WTC11 (cell line): ENCODE results near the gene ATP5F1D. TPM values are rescaled to one million over a fixed set of nuclear protein-coding genes. Genes with fewer than 3 reads are reported as not detected.

Source experiments
- ATAC-seq: fragments of 200-7000 bp; cut with Tn5 transposase; 2 replicates; pipeline ENCODE4 v1.10.0; 2021; ENCODE audit warnings: mild to moderate bottlenecking, moderate library complexity
- CTCF ChIA-PET: fragments of 300-600 bp; sonication (Branson Sonifier 250); formaldehyde crosslinking; loops from one replicate; lab custom pipeline; 2021; ENCODE audit warnings: antibody characterized with exemption; lab: Charles Lee
- POLR2A ChIA-PET: fragments of 350-600 bp; sonication (Branson Sonifier 250); formaldehyde crosslinking; loops from one replicate; lab custom pipeline; 2021; ENCODE audit warnings: antibody characterized with exemption; lab: Charles Lee
- DNase-seq: peaks from one replicate; pipeline ENCODE4 v3.0.0; 2021; ENCODE audit warnings: low spot score
- H3K27ac Mint-ChIP-seq: 2 replicates; pipeline ENCODE4 v1.8.0; 2021; ENCODE audit warnings: mixed read lengths
- H3K27me3 Mint-ChIP-seq: 2 replicates; pipeline ENCODE4 v1.8.0; 2021; ENCODE audit warnings: low read depth, mild to moderate bottlenecking, moderate library complexity, mixed read lengths
- H3K36me3 Mint-ChIP-seq: 2 replicates; pipeline ENCODE4 v1.8.0; 2021; ENCODE audit warnings: mixed read lengths
- H3K4me1 Mint-ChIP-seq: 2 replicates; pipeline ENCODE4 v1.8.0; 2022; ENCODE audit warnings: mixed read lengths
- H3K4me3 Mint-ChIP-seq: 2 replicates; pipeline ENCODE4 v1.8.0; 2021; ENCODE audit warnings: mild to moderate bottlenecking, moderate library complexity, mixed read lengths
- H3K9me3 Mint-ChIP-seq: 2 replicates; pipeline ENCODE4 v1.8.0; 2021; ENCODE audit warnings: mixed read lengths
- CREB1 ChIP-seq: sonication (generic); formaldehyde crosslinking; IDR thresholded peaks from 2 replicates; pipeline ENCODE4 v1.8.0; 2023; ENCODE audit warnings: mild to moderate bottlenecking, missing genetic modification reagents
- ELF4 ChIP-seq: sonication (generic); formaldehyde crosslinking; IDR thresholded peaks from 2 replicates; pipeline ENCODE4 v1.8.1; 2022; ENCODE audit warnings: low read depth, mild to moderate bottlenecking, moderate library complexity, missing genetic modification reagents
- ESRRA ChIP-seq: sonication (generic); formaldehyde crosslinking; IDR thresholded peaks from 2 replicates; pipeline ENCODE4 v1.8.1; 2022; ENCODE audit warnings: mild to moderate bottlenecking, missing genetic modification reagents, borderline replicate concordance
- ETV6 ChIP-seq: sonication (generic); formaldehyde crosslinking; IDR thresholded peaks from 2 replicates; pipeline ENCODE4 v1.8.1; 2022; ENCODE audit warnings: mild to moderate bottlenecking, missing genetic modification reagents
- FOXJ3 ChIP-seq: sonication (generic); formaldehyde crosslinking; IDR thresholded peaks from 2 replicates; pipeline ENCODE4 v1.9.0; 2021; ENCODE audit warnings: missing genetic modification reagents, mild to moderate bottlenecking, borderline replicate concordance
- FOXP1 ChIP-seq: sonication (generic); formaldehyde crosslinking; IDR thresholded peaks from 2 replicates; pipeline ENCODE4 v1.8.0; 2022; ENCODE audit warnings: missing genetic modification reagents, mild to moderate bottlenecking, moderate library complexity, borderline replicate concordance
- IRF2 ChIP-seq: sonication (generic); formaldehyde crosslinking; IDR thresholded peaks from 2 replicates; pipeline ENCODE4 v1.8.0; 2022; ENCODE audit warnings: low read depth, missing genetic modification reagents, borderline replicate concordance
- KAT7 ChIP-seq: sonication (generic); formaldehyde crosslinking; IDR thresholded peaks from 2 replicates; pipeline ENCODE4 v1.8.1; 2023; ENCODE audit warnings: missing genetic modification reagents, mild to moderate bottlenecking, borderline replicate concordance
- MYBL2 ChIP-seq: sonication (generic); formaldehyde crosslinking; IDR thresholded peaks from 2 replicates; pipeline ENCODE4 v1.8.1; 2023; ENCODE audit warnings: mild to moderate bottlenecking, moderate library complexity, missing genetic modification reagents
- NFE2L1 ChIP-seq: sonication (generic); formaldehyde crosslinking; IDR thresholded peaks from 2 replicates; pipeline ENCODE4 v1.8.1; 2023; ENCODE audit warnings: missing genetic modification reagents
- SMAD3 ChIP-seq: sonication (generic); formaldehyde crosslinking; IDR thresholded peaks from 2 replicates; pipeline ENCODE4 v1.8.0; 2022; ENCODE audit warnings: missing genetic modification reagents, mild to moderate bottlenecking, borderline replicate concordance
- SMAD4 ChIP-seq: sonication (generic); formaldehyde crosslinking; IDR thresholded peaks from 2 replicates; pipeline ENCODE4 v1.8.0; 2022; ENCODE audit warnings: mild to moderate bottlenecking, missing genetic modification reagents
- TEAD1 ChIP-seq: sonication (generic); formaldehyde crosslinking; IDR thresholded peaks from 2 replicates; pipeline ENCODE4 v1.8.0; 2022; ENCODE audit warnings: mild to moderate bottlenecking, missing genetic modification reagents
- ZNF232 ChIP-seq: sonication (generic); formaldehyde crosslinking; IDR thresholded peaks from 2 replicates; pipeline ENCODE4 v1.8.0; 2022; ENCODE audit warnings: mild to moderate bottlenecking, missing genetic modification reagents
- ZNF416 ChIP-seq: fragments of 250-450 bp; sonication (Bioruptor Pico); IDR thresholded peaks from 2 replicates; pipeline ENCODE4 v1.9.0; 2021; ENCODE audit warnings: mild to moderate bottlenecking, inconsistent platforms
- total RNA-seq: library from RNA; stranded (reverse); gene quantifications from 3 replicates; pipeline ENCODE4 v1.2.3, GENCODE V29; 2021
- TF ChIP-seq, protein P1 (sequence below): sonication (generic); formaldehyde crosslinking; IDR thresholded peaks from 2 replicates; pipeline ENCODE4 v1.8.1; 2022; ENCODE audit warnings: missing genetic modification reagents, borderline replicate concordance
- TF ChIP-seq, protein P2 (sequence below): sonication (generic); formaldehyde crosslinking; conservative IDR thresholded peaks from 2 replicates; pipeline ENCODE4 v1.8.1; 2023; ENCODE audit warnings: mild to moderate bottlenecking, low read depth, missing genetic modification reagents, moderate library complexity
- TF ChIP-seq, protein P3 (sequence below): sonication (generic); formaldehyde crosslinking; IDR thresholded peaks from 2 replicates; pipeline ENCODE4 v1.8.1; 2022; ENCODE audit warnings: low read depth, mild to moderate bottlenecking, moderate library complexity, missing genetic modification reagents, borderline replicate concordance
- TF ChIP-seq, protein P4 (sequence below): fragments of 250-450 bp; sonication (Bioruptor Pico); IDR thresholded peaks from 2 replicates; pipeline ENCODE4 v2.1.2; 2022; ENCODE audit warnings: mild to moderate bottlenecking, moderate library complexity
- TF ChIP-seq, protein P5 (sequence below): sonication (generic); formaldehyde crosslinking; IDR thresholded peaks from 2 replicates; pipeline ENCODE4 v1.8.0; 2023; ENCODE audit warnings: mild to moderate bottlenecking, missing genetic modification reagents

ATP5F1D gene
- total RNA-seq, 1 experiment from 2014 or later: 277 TPM

DNA sequence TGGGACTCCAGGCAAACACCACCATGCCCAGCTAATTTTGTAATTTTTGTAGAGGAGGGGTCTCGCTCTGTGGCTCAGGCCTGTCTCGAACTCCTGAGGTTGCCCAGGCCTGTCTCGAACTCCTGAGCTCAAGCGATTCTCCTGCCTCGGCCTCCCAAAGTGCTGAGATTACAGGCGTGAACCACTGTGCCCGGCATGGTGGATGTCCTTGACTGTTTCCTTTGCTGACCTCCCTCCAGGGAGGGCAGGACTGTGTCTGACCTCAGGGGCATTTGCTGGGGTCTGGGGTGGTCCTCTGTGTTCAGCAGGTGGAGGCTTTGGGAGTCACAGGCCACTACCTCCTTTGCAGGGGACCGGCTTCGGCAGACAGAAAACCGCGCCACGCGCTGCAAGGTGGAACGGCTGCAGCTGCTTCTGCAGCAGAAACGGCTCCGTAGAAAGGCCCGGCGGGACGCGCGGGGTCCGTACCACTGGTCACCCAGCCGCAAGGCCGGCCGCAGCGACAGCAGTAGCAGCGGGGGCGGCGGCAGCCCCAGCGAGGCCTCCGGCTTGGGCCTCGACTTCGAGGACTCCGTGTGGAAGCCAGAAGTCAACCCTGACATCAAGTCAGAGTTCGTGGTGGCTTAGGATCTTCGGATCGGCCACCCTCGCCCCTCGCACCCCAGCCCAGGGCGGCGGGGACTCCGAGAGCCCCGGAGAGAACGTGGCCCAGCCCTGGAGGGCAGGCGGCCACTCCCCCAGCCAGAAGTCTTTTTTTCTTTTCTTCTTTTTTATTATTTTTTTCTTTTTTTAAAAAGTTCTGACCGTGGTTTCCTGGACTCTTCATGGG is 15.3 kb downstream of the ATP5F1D start (continued):
- TF ChIP-seq, protein P1, sequence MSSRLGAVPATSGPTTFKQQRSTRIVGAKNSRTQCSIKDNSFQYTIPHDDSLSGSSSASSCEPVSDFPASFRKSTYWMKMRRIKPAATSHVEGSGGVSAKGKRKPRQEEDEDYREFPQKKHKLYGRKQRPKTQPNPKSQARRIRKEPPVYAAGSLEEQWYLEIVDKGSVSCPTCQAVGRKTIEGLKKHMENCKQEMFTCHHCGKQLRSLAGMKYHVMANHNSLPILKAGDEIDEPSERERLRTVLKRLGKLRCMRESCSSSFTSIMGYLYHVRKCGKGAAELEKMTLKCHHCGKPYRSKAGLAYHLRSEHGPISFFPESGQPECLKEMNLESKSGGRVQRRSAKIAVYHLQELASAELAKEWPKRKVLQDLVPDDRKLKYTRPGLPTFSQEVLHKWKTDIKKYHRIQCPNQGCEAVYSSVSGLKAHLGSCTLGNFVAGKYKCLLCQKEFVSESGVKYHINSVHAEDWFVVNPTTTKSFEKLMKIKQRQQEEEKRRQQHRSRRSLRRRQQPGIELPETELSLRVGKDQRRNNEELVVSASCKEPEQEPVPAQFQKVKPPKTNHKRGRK (CRISPR knock-in tag): no peak
- TF ChIP-seq, protein P2, sequence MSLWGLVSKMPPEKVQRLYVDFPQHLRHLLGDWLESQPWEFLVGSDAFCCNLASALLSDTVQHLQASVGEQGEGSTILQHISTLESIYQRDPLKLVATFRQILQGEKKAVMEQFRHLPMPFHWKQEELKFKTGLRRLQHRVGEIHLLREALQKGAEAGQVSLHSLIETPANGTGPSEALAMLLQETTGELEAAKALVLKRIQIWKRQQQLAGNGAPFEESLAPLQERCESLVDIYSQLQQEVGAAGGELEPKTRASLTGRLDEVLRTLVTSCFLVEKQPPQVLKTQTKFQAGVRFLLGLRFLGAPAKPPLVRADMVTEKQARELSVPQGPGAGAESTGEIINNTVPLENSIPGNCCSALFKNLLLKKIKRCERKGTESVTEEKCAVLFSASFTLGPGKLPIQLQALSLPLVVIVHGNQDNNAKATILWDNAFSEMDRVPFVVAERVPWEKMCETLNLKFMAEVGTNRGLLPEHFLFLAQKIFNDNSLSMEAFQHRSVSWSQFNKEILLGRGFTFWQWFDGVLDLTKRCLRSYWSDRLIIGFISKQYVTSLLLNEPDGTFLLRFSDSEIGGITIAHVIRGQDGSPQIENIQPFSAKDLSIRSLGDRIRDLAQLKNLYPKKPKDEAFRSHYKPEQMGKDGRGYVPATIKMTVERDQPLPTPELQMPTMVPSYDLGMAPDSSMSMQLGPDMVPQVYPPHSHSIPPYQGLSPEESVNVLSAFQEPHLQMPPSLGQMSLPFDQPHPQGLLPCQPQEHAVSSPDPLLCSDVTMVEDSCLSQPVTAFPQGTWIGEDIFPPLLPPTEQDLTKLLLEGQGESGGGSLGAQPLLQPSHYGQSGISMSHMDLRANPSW: no peak
- TF ChIP-seq SMAD4 (CRISPR knock-in tag): no peak
- no peak for TF ChIP-seq FOXJ3 (CRISPR knock-in tag)
- TF ChIP-seq ZNF416 (CRISPR knock-in tag): no peak
- no peak for TF ChIP-seq FOXP1 (CRISPR knock-in tag)
- TF ChIP-seq, all 79 proteins: peak for 0

DNA sequence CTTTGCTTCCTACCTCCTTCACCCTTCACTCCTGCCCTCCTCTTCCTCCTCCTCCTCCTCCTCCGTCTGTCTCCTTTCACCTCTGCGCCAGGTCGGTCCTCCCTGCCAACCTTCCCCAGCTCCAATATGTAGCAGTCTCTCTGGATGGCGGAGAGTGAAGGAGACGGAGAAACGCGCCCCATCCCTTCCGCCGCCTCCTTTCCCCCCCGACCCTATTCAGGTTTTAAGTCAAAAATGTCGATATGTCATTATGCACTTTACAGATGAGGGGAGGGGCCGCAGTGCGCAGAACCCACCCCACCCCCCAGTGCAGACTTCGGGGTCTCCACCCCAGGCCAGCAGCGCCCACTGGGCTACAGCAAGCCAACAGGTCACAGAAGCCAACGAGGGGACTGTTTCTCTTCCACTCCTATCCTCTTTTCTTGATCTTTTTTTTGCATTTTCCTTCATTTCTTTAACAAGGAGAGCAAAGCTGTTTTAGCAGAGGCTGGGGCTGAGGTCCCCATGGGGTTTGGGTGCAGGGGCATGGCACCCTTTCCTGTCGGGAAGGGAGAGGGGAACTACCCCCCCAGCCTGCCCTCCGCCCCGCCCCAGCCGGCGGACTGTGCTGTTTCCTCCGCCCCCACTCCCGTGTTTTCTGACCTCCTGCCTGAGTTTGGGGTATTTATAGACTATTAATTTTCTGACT is 16.1 kb downstream of the ATP5F1D start:
- TF ChIP-seq ETV6 (CRISPR knock-in tag): no peak
- TF ChIP-seq, protein P3, sequence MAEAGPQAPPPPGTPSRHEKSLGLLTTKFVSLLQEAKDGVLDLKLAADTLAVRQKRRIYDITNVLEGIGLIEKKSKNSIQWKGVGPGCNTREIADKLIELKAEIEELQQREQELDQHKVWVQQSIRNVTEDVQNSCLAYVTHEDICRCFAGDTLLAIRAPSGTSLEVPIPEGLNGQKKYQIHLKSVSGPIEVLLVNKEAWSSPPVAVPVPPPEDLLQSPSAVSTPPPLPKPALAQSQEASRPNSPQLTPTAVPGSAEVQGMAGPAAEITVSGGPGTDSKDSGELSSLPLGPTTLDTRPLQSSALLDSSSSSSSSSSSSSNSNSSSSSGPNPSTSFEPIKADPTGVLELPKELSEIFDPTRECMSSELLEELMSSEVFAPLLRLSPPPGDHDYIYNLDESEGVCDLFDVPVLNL (CRISPR knock-in tag): no peak
- no peak for TF ChIP-seq CREB1 (CRISPR knock-in tag)
- no peak for TF ChIP-seq ZNF232 (CRISPR knock-in tag)
- no peak for TF ChIP-seq SMAD3 (CRISPR knock-in tag)
- no peak for TF ChIP-seq IRF2 (CRISPR knock-in tag)
- no peak for TF ChIP-seq MYBL2 (CRISPR knock-in tag)
- TF ChIP-seq, protein P4, sequence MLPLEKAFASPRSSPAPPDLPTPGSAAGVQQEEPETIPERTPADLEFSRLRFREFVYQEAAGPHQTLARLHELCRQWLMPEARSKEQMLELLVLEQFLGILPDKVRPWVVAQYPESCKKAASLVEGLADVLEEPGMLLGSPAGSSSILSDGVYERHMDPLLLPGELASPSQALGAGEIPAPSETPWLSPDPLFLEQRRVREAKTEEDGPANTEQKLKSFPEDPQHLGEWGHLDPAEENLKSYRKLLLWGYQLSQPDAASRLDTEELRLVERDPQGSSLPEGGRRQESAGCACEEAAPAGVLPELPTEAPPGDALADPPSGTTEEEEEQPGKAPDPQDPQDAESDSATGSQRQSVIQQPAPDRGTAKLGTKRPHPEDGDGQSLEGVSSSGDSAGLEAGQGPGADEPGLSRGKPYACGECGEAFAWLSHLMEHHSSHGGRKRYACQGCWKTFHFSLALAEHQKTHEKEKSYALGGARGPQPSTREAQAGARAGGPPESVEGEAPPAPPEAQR (CRISPR knock-in tag): no peak
- no peak for TF ChIP-seq ESRRA (CRISPR knock-in tag)
- no peak for TF ChIP-seq KAT7 (CRISPR knock-in tag)
- no peak for TF ChIP-seq TEAD1
- TF ChIP-seq, protein P2: no peak
- TF ChIP-seq NFE2L1 (CRISPR knock-in tag): no peak
- TF ChIP-seq, protein P5, sequence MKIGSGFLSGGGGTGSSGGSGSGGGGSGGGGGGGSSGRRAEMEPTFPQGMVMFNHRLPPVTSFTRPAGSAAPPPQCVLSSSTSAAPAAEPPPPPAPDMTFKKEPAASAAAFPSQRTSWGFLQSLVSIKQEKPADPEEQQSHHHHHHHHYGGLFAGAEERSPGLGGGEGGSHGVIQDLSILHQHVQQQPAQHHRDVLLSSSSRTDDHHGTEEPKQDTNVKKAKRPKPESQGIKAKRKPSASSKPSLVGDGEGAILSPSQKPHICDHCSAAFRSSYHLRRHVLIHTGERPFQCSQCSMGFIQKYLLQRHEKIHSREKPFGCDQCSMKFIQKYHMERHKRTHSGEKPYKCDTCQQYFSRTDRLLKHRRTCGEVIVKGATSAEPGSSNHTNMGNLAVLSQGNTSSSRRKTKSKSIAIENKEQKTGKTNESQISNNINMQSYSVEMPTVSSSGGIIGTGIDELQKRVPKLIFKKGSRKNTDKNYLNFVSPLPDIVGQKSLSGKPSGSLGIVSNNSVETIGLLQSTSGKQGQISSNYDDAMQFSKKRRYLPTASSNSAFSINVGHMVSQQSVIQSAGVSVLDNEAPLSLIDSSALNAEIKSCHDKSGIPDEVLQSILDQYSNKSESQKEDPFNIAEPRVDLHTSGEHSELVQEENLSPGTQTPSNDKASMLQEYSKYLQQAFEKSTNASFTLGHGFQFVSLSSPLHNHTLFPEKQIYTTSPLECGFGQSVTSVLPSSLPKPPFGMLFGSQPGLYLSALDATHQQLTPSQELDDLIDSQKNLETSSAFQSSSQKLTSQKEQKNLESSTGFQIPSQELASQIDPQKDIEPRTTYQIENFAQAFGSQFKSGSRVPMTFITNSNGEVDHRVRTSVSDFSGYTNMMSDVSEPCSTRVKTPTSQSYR (CRISPR knock-in tag): no peak
- TF ChIP-seq ELF4 (CRISPR knock-in tag): no peak
- ChIA-PET POLR2A (interaction anchor here (0.9 to 1.6 kb wide), 2 partner anchors 9 to 12 kb away, joined by 3 to 6 read pairs; partner anchors contain the start of gene CIRBP), CTCF (interaction anchor here (2.3 to 15.6 kb wide), 2 partner anchors 9 to 15 kb away, joined by 17 to 648 read pairs; partner anchors contain the start of gene ATP5F1D)
- H3K27me3 Mint-ChIP-seq: no peaks in the 10 kb centered on the region
- DNase-seq: no peak
- H3K4me1 Mint-ChIP-seq: peaks cover 42% of the 10 kb centered on the region
- H3K36me3 Mint-ChIP-seq: peaks cover 33% of the 10 kb centered on the region
- H3K9me3 Mint-ChIP-seq: no peaks in the 10 kb centered on the region
- peak overlapping the region; percentile 84 for H3K27ac Mint-ChIP-seq
- ATAC-seq: no peak
- 0 out of 2 replicates have a peak overlapping the region, but pooled peaks have one; percentile 20 for H3K4me3 Mint-ChIP-seq
